A549 (cell line): ENCODE results near the gene SNRNP40. TPM values are rescaled to one million over a fixed set of nuclear protein-coding genes. Genes with fewer than 3 reads are reported as not detected.
A peak's percentile ranks its signal among the peaks of the same experiment; 100 is the strongest.

Experiments
- ATAC-seq, 2 experiments: fragments of 200-7000 bp in 1 of 2; fragments of >200 bp in 1 of 2; cut with Nextera tagmentation in 1 of 2; cut with Tn5 transposase in 1 of 2; 3 replicates each; pipeline versions ENCODE4 v1.8.0 to v1.9.1; 2018 to 2020; ENCODE audit warnings: mild to moderate bottlenecking in 1 of 2, moderate library complexity in 1 of 2
- CTCF ChIA-PET: fragments of 300-600 bp; sonication (Branson Sonifier 250); formaldehyde crosslinking; extraction: SDS; loops from one replicate; lab custom pipeline; 2021; ENCODE audit warnings: antibody characterized with exemption, inconsistent platforms; lab: Yijun Ruan, JAX
- POLR2A ChIA-PET: fragments of 350-600 bp; formaldehyde crosslinking; extraction: SDS; loops from one replicate; lab custom pipeline; 2021; ENCODE audit warnings: antibody characterized with exemption, inconsistent platforms; lab: Yijun Ruan, JAX
- DNase-seq, 2 experiments: peaks; one replicate each; pipeline versions ENCODE4 v3.0.0 to v3.0.0-alpha.2; 2011 to 2016; ENCODE audit warnings: low read depth in 1 of 2, low spot score in 1 of 2
- FAIRE-seq: peaks from 2 replicates; lab custom pipeline; 2011; peaks lifted over from hg19 to GRCh38; lab: Jason Lieb, UNC
- H3K27ac ChIP-seq, 2 experiments: fragments of >200 bp; sonication (Bioruptor Twin); formaldehyde crosslinking; 3 replicates each; pipeline ENCODE4 v1.5.1; 2016 to 2017
- H3K4me1 ChIP-seq: fragments of >200 bp; sonication (Bioruptor Twin); formaldehyde crosslinking; 3 replicates; pipeline ENCODE4 v1.6.1; 2016
- H3K4me2 ChIP-seq: fragments of >200 bp; sonication (Bioruptor Twin); formaldehyde crosslinking; 3 replicates; pipeline ENCODE4 v1.6.1; 2016
- H3K4me3 ChIP-seq: fragments of >200 bp; sonication (Bioruptor Twin); formaldehyde crosslinking; 3 replicates; pipeline ENCODE4 v1.5.1; 2016
- H3K9me3 ChIP-seq: fragments of >200 bp; sonication (Bioruptor Twin); formaldehyde crosslinking; 3 replicates; pipeline ENCODE4 v1.6.1; 2016
- CHD4 ChIP-seq: fragments of 200-600 bp; sonication (generic); IDR thresholded peaks from 2 replicates; pipeline ENCODE4 v1.6.1; 2016; ENCODE audit warnings: antibody characterized with exemption, mild to moderate bottlenecking, borderline replicate concordance
- EP300 ChIP-seq, 2 experiments: fragments of >200 bp; sonication (Bioruptor Twin); formaldehyde crosslinking; IDR thresholded peaks; 2 replicates in 1 of 2; 3 replicates in 1 of 2; pipeline ENCODE4 v1.6.1; 2016 to 2017
- HOXB5 ChIP-seq: fragments of 250-450 bp; sonication (Bioruptor Pico); IDR thresholded peaks from 2 replicates; pipeline ENCODE4 v1.5.0; 2020; ENCODE audit warnings: mild to moderate bottlenecking, moderate library complexity
- KDM5A ChIP-seq: fragments of 200-600 bp; sonication (generic); IDR thresholded peaks from 2 replicates; pipeline ENCODE4 v1.6.1; 2016; ENCODE audit warnings: antibody characterized with exemption, mild to moderate bottlenecking
- NPAS2 ChIP-seq: fragments of 250-450 bp; sonication (Bioruptor Pico); IDR thresholded peaks from 2 replicates; pipeline ENCODE4 v1.8.0; 2022; ENCODE audit warnings: mild to moderate bottlenecking, moderate library complexity, borderline replicate concordance
- NR3C1 ChIP-seq: fragments of >200 bp; sonication (Bioruptor Twin); formaldehyde crosslinking; IDR thresholded peaks from 3 replicates; pipeline ENCODE4 v1.6.1; 2017
- PHF8 ChIP-seq: fragments of 200-600 bp; sonication (generic); IDR thresholded peaks from 2 replicates; pipeline ENCODE4 v1.6.1; 2016; ENCODE audit warnings: low read depth, mild to moderate bottlenecking, antibody characterized with exemption, moderate library complexity, borderline replicate concordance
- RNF2 ChIP-seq: fragments of 200-600 bp; sonication (generic); IDR thresholded peaks from 2 replicates; pipeline ENCODE4 v1.6.1; 2016; ENCODE audit warnings: low read depth, mild to moderate bottlenecking, antibody characterized with exemption, moderate library complexity, borderline replicate concordance
- SMC3 ChIP-seq: fragments of >200 bp; sonication (Bioruptor Twin); formaldehyde crosslinking; IDR thresholded peaks from 3 replicates; pipeline ENCODE4 v1.6.1; 2018; ENCODE audit warnings: inconsistent platforms
- SREBF2 ChIP-seq: fragments of 450-650 bp; IDR thresholded peaks from 2 replicates; pipeline ENCODE4 v1.6.1; 2014; ENCODE audit warnings: mild to moderate bottlenecking, moderate library complexity
- TFCP2L1 ChIP-seq: fragments of 250-450 bp; sonication (Bioruptor Pico); IDR thresholded peaks from 2 replicates; pipeline ENCODE4 v1.5.0; 2021; ENCODE audit warnings: mild to moderate bottlenecking
- WGBS: methylation state at CpG from one replicate; pipeline ENCODE4 v1.1.6; 2017; ENCODE audit errors: missing lambda C conversion rate; 5-methylcytosine and 5-hydroxymethylcytosine counted together
- polyA plus RNA-seq, 4 experiments: library from polyadenylated mRNA; depleted of rRNA in 3 of 4; stranded (reverse); fragments of >200 nt; fragmentation: RNase III in 1 of 4; extraction: RNeasy Plus Mini Kit Qiagen cat#74134 plus additional on column Dnase treatment in 1 of 4; gene quantifications; 2 replicates in 3 of 4; 3 replicates in 1 of 4; pipeline ENCODE4 v1.2.3, GENCODE V29; 2011 to 2017
- TF ChIP-seq, protein P1 (sequence below): fragments of 250-450 bp; sonication (Bioruptor Pico); IDR thresholded peaks from 2 replicates; pipeline ENCODE4 v1.5.0; 2020; ENCODE audit warnings: low read depth, mild to moderate bottlenecking, moderate library complexity
- TF ChIP-seq, protein P2 (sequence below): fragments of >200 bp; sonication (Bioruptor Twin); formaldehyde crosslinking; IDR thresholded peaks from 3 replicates; pipeline ENCODE4 v1.6.1; 2016
- TF ChIP-seq, protein P3 (sequence below): fragments of >200 bp; sonication (Bioruptor Twin); formaldehyde crosslinking; IDR thresholded peaks from 3 replicates; pipeline ENCODE4 v1.5.1; 2016
- TF ChIP-seq, protein P4 (sequence below): fragments of 450-650 bp; IDR thresholded peaks from 2 replicates; pipeline ENCODE4 v1.6.1; 2014; ENCODE audit warnings: antibody characterized with exemption

SNRNP40 gene
- polyA plus RNA-seq, 2 of the 4 experiments (the other 2 are of a cell fraction): 47.4 to 72.5 TPM

DNA sequence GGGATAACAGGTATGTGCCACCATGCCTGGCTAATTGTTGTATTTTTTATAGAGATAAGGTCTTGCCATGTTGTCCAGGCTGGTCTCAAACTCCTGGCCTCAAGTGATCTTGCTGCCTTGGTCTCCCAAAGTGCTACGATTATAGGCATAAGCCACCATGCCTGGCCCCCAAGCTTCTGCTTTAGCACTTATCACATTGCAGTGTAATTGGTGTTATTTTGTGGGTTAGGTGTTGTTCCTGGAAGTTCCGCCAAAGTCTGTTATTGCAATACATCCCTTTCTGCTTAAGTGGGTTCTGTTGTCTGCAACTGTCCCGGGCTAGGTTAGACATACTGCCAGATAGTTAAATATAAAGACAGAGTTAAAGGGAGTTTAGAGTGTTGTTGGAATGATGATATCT is 3.6 kb upstream of the SNRNP40 start (continued):
- TF ChIP-seq, protein P1, sequence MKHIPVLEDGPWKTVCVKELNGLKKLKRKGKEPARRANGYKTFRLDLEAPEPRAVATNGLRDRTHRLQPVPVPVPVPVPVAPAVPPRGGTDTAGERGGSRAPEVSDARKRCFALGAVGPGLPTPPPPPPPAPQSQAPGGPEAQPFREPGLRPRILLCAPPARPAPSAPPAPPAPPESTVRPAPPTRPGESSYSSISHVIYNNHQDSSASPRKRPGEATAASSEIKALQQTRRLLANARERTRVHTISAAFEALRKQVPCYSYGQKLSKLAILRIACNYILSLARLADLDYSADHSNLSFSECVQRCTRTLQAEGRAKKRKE: no peak
- TF ChIP-seq, protein P2, sequence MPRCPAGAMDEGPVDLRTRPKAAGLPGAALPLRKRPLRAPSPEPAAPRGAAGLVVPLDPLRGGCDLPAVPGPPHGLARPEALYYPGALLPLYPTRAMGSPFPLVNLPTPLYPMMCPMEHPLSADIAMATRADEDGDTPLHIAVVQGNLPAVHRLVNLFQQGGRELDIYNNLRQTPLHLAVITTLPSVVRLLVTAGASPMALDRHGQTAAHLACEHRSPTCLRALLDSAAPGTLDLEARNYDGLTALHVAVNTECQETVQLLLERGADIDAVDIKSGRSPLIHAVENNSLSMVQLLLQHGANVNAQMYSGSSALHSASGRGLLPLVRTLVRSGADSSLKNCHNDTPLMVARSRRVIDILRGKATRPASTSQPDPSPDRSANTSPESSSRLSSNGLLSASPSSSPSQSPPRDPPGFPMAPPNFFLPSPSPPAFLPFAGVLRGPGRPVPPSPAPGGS: no peak
- TF ChIP-seq, all 56 proteins: peak for 0

DNA sequence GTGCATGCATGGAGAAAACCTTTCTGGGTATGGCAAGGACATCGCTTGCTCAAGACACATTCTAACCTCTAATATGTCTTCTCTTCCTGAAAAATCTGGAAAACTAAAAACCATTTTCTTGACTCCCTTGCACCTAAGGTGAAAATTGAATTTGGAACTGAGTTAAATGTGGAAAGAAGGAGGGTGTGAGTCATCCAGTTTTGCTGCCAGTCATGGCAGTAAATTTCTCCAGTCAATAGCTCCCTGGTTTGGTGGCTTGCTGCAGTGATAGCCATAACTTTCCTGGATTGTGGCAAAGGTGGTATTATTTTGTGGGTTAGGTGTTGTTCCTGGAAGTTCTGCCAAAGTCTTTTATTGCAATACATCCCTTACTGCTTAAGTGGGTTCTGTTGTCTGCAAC is 2.8 kb upstream of the SNRNP40 start:
- Histone ChIP-seq H3K27ac (no peak overlapping the region), H3K4me3 (no peak overlapping the region), H3K4me2 (no peak overlapping the region), H3K9me3 (no peaks in the 10 kb centered on the region), H3K4me1 (peaks cover 14% of the 10 kb centered on the region)
- CTCF ChIA-PET: no interaction called here
- no peak for FAIRE-seq
- no peak for ATAC-seq
- no peak for DNase-seq
- 97% methylated on average over 1 of the region's 1 CpG for WGBS
- POLR2A ChIA-PET: no interaction called here
- TF ChIP-seq NPAS2 (CRISPR knock-in tag): no peak
- TF ChIP-seq, protein P3, sequence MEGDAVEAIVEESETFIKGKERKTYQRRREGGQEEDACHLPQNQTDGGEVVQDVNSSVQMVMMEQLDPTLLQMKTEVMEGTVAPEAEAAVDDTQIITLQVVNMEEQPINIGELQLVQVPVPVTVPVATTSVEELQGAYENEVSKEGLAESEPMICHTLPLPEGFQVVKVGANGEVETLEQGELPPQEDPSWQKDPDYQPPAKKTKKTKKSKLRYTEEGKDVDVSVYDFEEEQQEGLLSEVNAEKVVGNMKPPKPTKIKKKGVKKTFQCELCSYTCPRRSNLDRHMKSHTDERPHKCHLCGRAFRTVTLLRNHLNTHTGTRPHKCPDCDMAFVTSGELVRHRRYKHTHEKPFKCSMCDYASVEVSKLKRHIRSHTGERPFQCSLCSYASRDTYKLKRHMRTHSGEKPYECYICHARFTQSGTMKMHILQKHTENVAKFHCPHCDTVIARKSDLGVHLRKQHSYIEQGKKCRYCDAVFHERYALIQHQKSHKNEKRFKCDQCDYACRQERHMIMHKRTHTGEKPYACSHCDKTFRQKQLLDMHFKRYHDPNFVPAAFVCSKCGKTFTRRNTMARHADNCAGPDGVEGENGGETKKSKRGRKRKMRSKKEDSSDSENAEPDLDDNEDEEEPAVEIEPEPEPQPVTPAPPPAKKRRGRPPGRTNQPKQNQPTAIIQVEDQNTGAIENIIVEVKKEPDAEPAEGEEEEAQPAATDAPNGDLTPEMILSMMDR: no peak
- TF ChIP-seq NR3C1: no peak
- TF ChIP-seq KDM5A: no peak
- no peak for TF ChIP-seq SMC3
- TF ChIP-seq HOXB5 (CRISPR knock-in tag): no peak
- TF ChIP-seq, protein P2: no peak
- no peak for TF ChIP-seq EP300 (IDR thresholded peaks at IDR 0.05)
- TF ChIP-seq CHD4: no peak
- no peak for TF ChIP-seq TFCP2L1 (CRISPR knock-in tag)
- no peak for TF ChIP-seq RNF2
- TF ChIP-seq, protein P4, sequence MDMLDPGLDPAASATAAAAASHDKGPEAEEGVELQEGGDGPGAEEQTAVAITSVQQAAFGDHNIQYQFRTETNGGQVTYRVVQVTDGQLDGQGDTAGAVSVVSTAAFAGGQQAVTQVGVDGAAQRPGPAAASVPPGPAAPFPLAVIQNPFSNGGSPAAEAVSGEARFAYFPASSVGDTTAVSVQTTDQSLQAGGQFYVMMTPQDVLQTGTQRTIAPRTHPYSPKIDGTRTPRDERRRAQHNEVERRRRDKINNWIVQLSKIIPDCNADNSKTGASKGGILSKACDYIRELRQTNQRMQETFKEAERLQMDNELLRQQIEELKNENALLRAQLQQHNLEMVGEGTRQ: no peak
- TF ChIP-seq, all 56 proteins: peak for 0

DNA sequence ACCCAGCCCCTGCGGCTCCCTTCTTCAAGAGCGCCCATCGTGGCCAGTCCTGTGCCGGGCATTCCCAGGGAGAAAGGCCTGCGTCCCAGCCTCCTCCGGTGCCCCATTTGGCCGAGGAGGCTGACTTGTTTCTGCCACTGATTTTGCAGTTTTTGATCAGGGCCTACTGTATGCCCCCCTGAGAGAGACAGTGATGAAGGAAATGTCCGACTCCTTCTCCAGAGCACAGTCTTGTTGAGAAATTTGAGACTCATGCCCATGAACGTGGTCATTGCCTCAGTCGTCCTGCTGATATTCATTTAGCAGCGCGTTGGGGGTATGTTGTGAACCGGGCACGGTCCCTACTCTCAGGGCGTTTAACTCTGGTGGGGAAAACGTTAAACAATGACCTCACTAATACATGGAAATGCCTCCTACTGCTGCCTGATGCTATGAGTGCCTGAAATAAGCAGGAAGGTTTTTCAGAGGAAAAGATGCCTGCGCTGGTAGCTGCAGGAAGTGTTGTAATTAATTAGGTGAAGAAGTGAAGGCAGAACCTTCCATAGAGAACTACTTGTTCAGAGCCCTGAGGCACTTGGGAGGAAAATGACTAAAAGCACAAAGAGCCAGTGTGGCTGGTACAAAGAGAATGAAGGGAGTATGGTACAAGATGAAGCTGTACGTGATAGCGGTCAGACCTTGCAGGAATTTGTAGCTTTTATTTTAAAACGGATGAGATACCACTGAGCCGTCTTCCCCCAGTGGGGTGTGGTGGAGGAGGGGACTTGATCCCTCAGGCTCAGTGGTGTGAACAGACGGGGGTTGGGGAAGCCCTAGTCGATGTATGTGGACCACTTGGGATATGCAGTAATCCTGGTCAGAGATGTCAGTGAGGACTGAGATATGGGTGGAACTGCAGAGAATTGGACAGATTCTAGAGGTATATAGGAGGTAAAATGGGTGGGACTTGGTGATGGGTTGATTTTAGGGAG is 974 bp upstream of the SNRNP40 start:
- Histone ChIP-seq H3K4me3 (peak overlapping the region; percentile 89), H3K9me3 (no peaks in the 10 kb centered on the region), H3K4me2 (peak overlapping the region; percentile 82), H3K4me1 (peaks cover 14% of the 10 kb centered on the region), H3K27ac (peak overlapping the region; percentile 76 to 90)
- ATAC-seq (peak in 1 of 2 experiments; percentile 23; a peak in 2 of 6 replicates), FAIRE-seq (no peak), DNase-seq (no peak)
- POLR2A ChIA-PET: interaction anchor here (0.6 to 1.4 kb wide), 7 partner anchors 10 to 252 kb away, joined by 3 to 5 read pairs (median 3); partner anchors contain the start of gene PUM1
- whole genome bisulfite sequencing: 39% methylated on average over 10 of the region's 23 CpGs
- CTCF ChIA-PET: interaction anchor here (0.7 to 2.6 kb wide), 4 partner anchors 14 to 125 kb away, joined by 3 to 9 read pairs (median 4); no protein-coding TSS in a partner anchor
- TF ChIP-seq PHF8: peak; percentile 23; the same call in 1 of the 2 replicates
- TF ChIP-seq SREBF2: no peak
